Endothelial cell of umbilical vein (primary cell): Measurements from ENCODE around the gene SGPL1. TPM values are rescaled to one million over a fixed set of nuclear protein-coding genes. Genes with fewer than 3 reads are reported as not detected.

Source experiments
- BruUV-seq: library from RNA; stranded (reverse); fragments of 400-500 nt; replicated peaks from 2 replicates; lab custom pipeline; 2021; lab: Mats Ljungman, UMichigan
- CTCF ChIA-PET: fragments of 300-600, 350-600 bp; sonication (Branson Sonifier 250); formaldehyde crosslinking; loops from one replicate; lab custom pipeline; 2021; ENCODE audit warnings: antibody characterized with exemption, inconsistent platforms; lab: Charles Lee
- POLR2A ChIA-PET: fragments of 300-600, 350-600 bp; sonication (Branson Sonifier 250); formaldehyde crosslinking; loops from one replicate; lab custom pipeline; 2021; ENCODE audit warnings: antibody characterized with exemption, inconsistent platforms; lab: Charles Lee
- DNase-seq: peaks from one replicate; pipeline ENCODE4 v3.0.0-alpha.2; 2011; ENCODE audit warnings: low read depth, low spot score
- FAIRE-seq: peaks from 2 replicates; lab custom pipeline; 2011; peaks lifted over from hg19 to GRCh38; lab: Jason Lieb, UNC
- H2AFZ ChIP-seq: 2 replicates; pipeline ENCODE4 v1.6.0; 2012; ENCODE audit warnings: low read depth, low read length, control low read depth, inconsistent platforms
- H3K27ac ChIP-seq: 2 replicates; pipeline ENCODE4 v1.5.1; 2011; ENCODE audit warnings: low read depth, mild to moderate bottlenecking, control low read depth, low read length, moderate library complexity; ENCODE audit not compliant: insufficient read depth
- H3K27me3 ChIP-seq, 2 experiments: 2 replicates each; pipeline versions ENCODE4 v1.6.0 to v1.6.1; 2011; ENCODE audit warnings: low read length in 2 of 2, mixed read lengths in 1 of 2; ENCODE audit not compliant: control insufficient read depth in 2 of 2, insufficient read depth in 2 of 2
- H3K36me3 ChIP-seq, 2 experiments: 2 replicates in 1 of 2; 3 replicates in 1 of 2; pipeline ENCODE4 v1.5.1; 2011; ENCODE audit warnings: low read length in 2 of 2, mild to moderate bottlenecking in 1 of 2, moderate library complexity in 1 of 2; ENCODE audit not compliant: control insufficient read depth in 2 of 2, insufficient read depth in 2 of 2; ENCODE audit errors: extremely low read depth in 1 of 2
- H3K4me1 ChIP-seq: 3 replicates; pipeline ENCODE4 v1.5.1; 2011; ENCODE audit warnings: mild to moderate bottlenecking, low read length; ENCODE audit not compliant: control insufficient read depth, insufficient read depth; ENCODE audit errors: extremely low read depth
- H3K4me2 ChIP-seq: 2 replicates; pipeline ENCODE4 v1.6.1; 2011; ENCODE audit warnings: low read length, control low read depth, mixed read lengths; ENCODE audit not compliant: insufficient read depth
- H3K4me3 ChIP-seq, 3 experiments: fragments of 200-600 bp in 1 of 3; sonication (generic), shearing (Covaris generic) in 1 of 3; replicated peaks in 1 of 3; 2 replicates each; pipeline ENCODE4 v1.5.1; 2011 to 2016; ENCODE audit warnings: control low read depth in 3 of 3, low read length in 3 of 3, mild to moderate bottlenecking in 2 of 3, inconsistent platforms in 1 of 3, low read depth in 1 of 3, moderate library complexity in 1 of 3; ENCODE audit not compliant: insufficient read depth in 1 of 3
- H3K79me2 ChIP-seq: 2 replicates; pipeline ENCODE4 v1.6.0; 2012; ENCODE audit warnings: low read length, inconsistent platforms; ENCODE audit not compliant: control insufficient read depth, insufficient read depth
- H3K9ac ChIP-seq: replicated peaks from 2 replicates; pipeline ENCODE3; 2011; ENCODE audit warnings: low read length, control low read depth; ENCODE audit not compliant: insufficient read depth; ENCODE audit errors: extremely low read depth
- H3K9me1 ChIP-seq: replicated peaks from 3 replicates; pipeline ENCODE4 v1.6.0; 2011; ENCODE audit warnings: mild to moderate bottlenecking, low read length; ENCODE audit not compliant: control insufficient read depth, insufficient read depth; ENCODE audit errors: extremely low read depth
- H3K9me3 ChIP-seq: replicated peaks from 2 replicates; pipeline ENCODE4 v1.5.1; 2012; ENCODE audit warnings: low read length, inconsistent platforms; ENCODE audit not compliant: control insufficient read depth, insufficient read depth
- H4K20me1 ChIP-seq: replicated peaks from 2 replicates; pipeline ENCODE3; 2011; ENCODE audit warnings: mild to moderate bottlenecking, low read length; ENCODE audit not compliant: control insufficient read depth, insufficient read depth; ENCODE audit errors: extremely low read depth
- EZH2 ChIP-seq: IDR thresholded peaks from 2 replicates; pipeline ENCODE4 v1.6.1; 2012; ENCODE audit warnings: borderline replicate concordance, low read depth, mild to moderate bottlenecking, moderate library complexity, low read length, inconsistent platforms; ENCODE audit not compliant: severe bottlenecking
- FOS ChIP-seq: IDR thresholded peaks from 2 replicates; pipeline ENCODE4 v1.6.1; 2011; ENCODE audit warnings: mild to moderate bottlenecking, low read length, moderate library complexity, borderline replicate concordance; ENCODE audit not compliant: insufficient read depth
- GATA2 ChIP-seq: IDR thresholded peaks from 2 replicates; pipeline ENCODE4 v1.7.0; 2011; ENCODE audit warnings: low read depth, mild to moderate bottlenecking, moderate library complexity, mixed read lengths, low read length; ENCODE audit not compliant: insufficient read length, insufficient read depth
- JUN ChIP-seq: IDR thresholded peaks from 2 replicates; pipeline ENCODE4 v1.6.1; 2011; ENCODE audit warnings: borderline replicate concordance, low read depth; ENCODE audit not compliant: insufficient read length, insufficient read depth
- MYC ChIP-seq: IDR thresholded peaks from one replicate; pipeline ENCODE4 v1.6.1; 2011; ENCODE audit warnings: mild to moderate bottlenecking, low read depth, low read length
- POLR2A ChIP-seq: IDR thresholded peaks from 2 replicates; pipeline ENCODE4 v1.6.1; 2012; ENCODE audit warnings: low read depth, mild to moderate bottlenecking, control low read depth, low read length
- POLR2AphosphoS5 ChIP-seq: IDR thresholded peaks from 2 replicates; pipeline ENCODE4 v1.6.1; 2012; ENCODE audit warnings: low read depth, mild to moderate bottlenecking, control low read depth, low read length, moderate library complexity; ENCODE audit not compliant: insufficient read depth
- dilution Hi-C: fragments of 300-500 bp; cut with MboI; formaldehyde crosslinking; loops from one replicate; pipeline ENCODE4 v1.15.0; 2019; ENCODE audit warnings: low sequenced_read_pairs; ENCODE audit not compliant: extremely low pct_ligation_motif_present
- intact Hi-C: fragments of 100-400 bp; cut with micrococcal nuclease; formaldehyde crosslinking; loops from one replicate; pipeline ENCODE4 v1.10.0; 2022
- polyA plus RNA-seq, 4 experiments: library from polyadenylated mRNA; depleted of rRNA in 3 of 4; stranded (reverse) in 3 of 4; unstranded in 1 of 4; fragments of >200 nt; gene quantifications; 2 replicates each; pipeline versions ENCODE4 v1.2.1 to v1.2.3, GENCODE V29; 2011 to 2012; ENCODE audit warnings: missing spikeins in 1 of 4
- total RNA-seq: library from RNA; stranded (reverse); gene quantifications from 2 replicates; pipeline ENCODE4 v1.2.3, GENCODE V29; 2021
- TF ChIP-seq, protein P1 (sequence below): IDR thresholded peaks from 2 replicates; pipeline ENCODE4 v1.6.1; 2011; ENCODE audit not compliant: insufficient read depth, insufficient read length
- TF ChIP-seq, protein P2 (sequence below), 2 donors: IDR thresholded peaks; 1 replicate in 1 of 2; 2 replicates in 1 of 2; pipeline ENCODE4 v1.5.1; 2011; ENCODE audit warnings: low read length in 2 of 2, mild to moderate bottlenecking in 2 of 2, moderate library complexity in 2 of 2, control low read depth in 1 of 2, inconsistent platforms in 1 of 2, low read depth in 1 of 2; ENCODE audit not compliant: insufficient read depth in 1 of 2; ENCODE audit errors: extremely low read depth in 1 of 2

The SGPL1 gene
- total and polyA plus RNA-seq, 2 donors (not counting 3 experiments of a cell fraction or from before 2014, with no cell fraction given): 11.4 to 25.2 TPM

DNA sequence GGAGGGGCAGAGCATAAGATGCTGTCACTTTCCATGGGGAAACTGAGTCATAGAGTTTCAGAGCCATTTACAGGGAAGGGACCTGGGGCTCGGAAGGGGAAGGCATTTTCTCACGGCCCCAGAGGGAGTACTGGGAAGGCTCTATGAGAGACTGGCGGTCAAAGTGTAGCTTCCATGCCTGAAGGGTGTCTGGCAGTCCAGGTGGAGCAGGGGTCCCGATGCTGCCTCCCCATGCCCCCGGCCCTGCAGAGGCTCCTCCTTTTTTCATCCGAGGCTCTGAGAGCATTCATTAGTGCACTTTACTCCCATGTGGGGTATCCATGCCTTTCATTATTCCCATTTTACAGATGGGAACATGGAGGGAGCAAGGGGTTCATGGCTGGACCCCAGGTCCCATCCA, 100.5 kb downstream of the SGPL1 start:
- H3K27me3 ChIP-seq: peaks cover 2 to 11% of the 10 kb centered on the region in 2 experiments
- intact Hi-C loops (no loop called here), dilution Hi-C loops (no loop called here)
- H4K20me1 ChIP-seq: no peaks in the 10 kb centered on the region
- H2AFZ ChIP-seq: no peak overlapping the region
- no peak overlapping the region for H3K27ac ChIP-seq
- H3K36me3 ChIP-seq: no peaks in the 10 kb centered on the region
- H3K9me3 ChIP-seq: no peaks in the 10 kb centered on the region
- H3K9me1 ChIP-seq: no peaks in the 10 kb centered on the region
- DNase-seq: no peak
- no peak overlapping the region for H3K4me2 ChIP-seq
- H3K4me1 ChIP-seq: no peaks in the 10 kb centered on the region
- FAIRE-seq: no peak
- BruUV-seq: no TSS peak
- H3K4me3 ChIP-seq: no peak overlapping the region
- H3K9ac ChIP-seq: no peak overlapping the region
- TF ChIP-seq GATA2 (no peak), EZH2 (no peak), FOS (no peak), POLR2AphosphoS5 (no peak)
- TF ChIP-seq, protein P1, sequence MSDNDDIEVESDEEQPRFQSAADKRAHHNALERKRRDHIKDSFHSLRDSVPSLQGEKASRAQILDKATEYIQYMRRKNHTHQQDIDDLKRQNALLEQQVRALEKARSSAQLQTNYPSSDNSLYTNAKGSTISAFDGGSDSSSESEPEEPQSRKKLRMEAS: no peak
- H3K79me2 ChIP-seq: no peaks in the 10 kb centered on the region
- CTCF ChIA-PET: interaction anchor here (1.0 kb wide), 2 partner anchors 9 to 13 kb away, joined by 5 to 7 read pairs; no protein-coding TSS in a partner anchor
- POLR2A ChIA-PET: no interaction called here

DNA sequence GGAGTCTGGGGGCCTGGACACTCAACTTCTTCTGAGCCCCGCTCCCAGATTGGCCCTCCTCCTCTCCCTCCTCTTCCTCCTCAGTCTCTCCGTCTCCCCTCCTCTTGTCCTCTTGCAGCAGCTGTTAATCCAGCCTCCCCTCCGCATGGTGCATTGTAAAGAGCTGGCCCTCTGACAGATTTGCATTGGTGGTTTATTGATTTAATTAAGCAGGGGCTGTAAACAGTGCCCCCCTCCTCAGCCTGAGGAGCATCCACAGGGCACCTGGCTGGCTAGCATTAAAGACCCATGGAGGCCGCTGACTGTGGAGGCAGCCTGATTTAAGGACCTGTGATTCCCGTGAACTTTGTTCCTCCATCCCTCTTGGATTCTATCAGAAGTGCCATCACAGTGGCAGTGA, 101.5 kb downstream of the SGPL1 start:
- Histone ChIP-seq H3K9ac (no peak overlapping the region), H3K4me2 (no peak overlapping the region), H2AFZ (no peak overlapping the region), H3K36me3 (no peaks in the 10 kb centered on the region), H3K4me3 (no peak overlapping the region), H3K9me1 (no peaks in the 10 kb centered on the region), H3K79me2 (no peaks in the 10 kb centered on the region), H3K9me3 (no peaks in the 10 kb centered on the region), H4K20me1 (no peaks in the 10 kb centered on the region), H3K27ac (no peak overlapping the region), H3K4me1 (no peaks in the 10 kb centered on the region), H3K27me3 (peaks cover 7 to 12% of the 10 kb centered on the region in 2 experiments)
- DNase-seq (no peak), FAIRE-seq (no peak)
- POLR2A ChIA-PET: no interaction called here
- CTCF ChIA-PET: interaction anchor here (0.9 to 1.0 kb wide), 3 partner anchors 8 to 14 kb away, joined by 3 to 7 read pairs (median 5); no protein-coding TSS in a partner anchor
- TF ChIP-seq GATA2: no peak
- TF ChIP-seq FOS: no peak
- no peak for TF ChIP-seq MYC
- TF ChIP-seq, protein P2, sequence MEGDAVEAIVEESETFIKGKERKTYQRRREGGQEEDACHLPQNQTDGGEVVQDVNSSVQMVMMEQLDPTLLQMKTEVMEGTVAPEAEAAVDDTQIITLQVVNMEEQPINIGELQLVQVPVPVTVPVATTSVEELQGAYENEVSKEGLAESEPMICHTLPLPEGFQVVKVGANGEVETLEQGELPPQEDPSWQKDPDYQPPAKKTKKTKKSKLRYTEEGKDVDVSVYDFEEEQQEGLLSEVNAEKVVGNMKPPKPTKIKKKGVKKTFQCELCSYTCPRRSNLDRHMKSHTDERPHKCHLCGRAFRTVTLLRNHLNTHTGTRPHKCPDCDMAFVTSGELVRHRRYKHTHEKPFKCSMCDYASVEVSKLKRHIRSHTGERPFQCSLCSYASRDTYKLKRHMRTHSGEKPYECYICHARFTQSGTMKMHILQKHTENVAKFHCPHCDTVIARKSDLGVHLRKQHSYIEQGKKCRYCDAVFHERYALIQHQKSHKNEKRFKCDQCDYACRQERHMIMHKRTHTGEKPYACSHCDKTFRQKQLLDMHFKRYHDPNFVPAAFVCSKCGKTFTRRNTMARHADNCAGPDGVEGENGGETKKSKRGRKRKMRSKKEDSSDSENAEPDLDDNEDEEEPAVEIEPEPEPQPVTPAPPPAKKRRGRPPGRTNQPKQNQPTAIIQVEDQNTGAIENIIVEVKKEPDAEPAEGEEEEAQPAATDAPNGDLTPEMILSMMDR (IDR thresholded peaks at IDR 0.05; ENCODE audit: extremely low read depth in 1 of 2, insufficient read depth in 1 of 2, low read depth in 1 of 2, low read length in 2 of 2): no peak
- TF ChIP-seq POLR2AphosphoS5: no peak
- TF ChIP-seq, protein P1: no peak
- no peak for TF ChIP-seq JUN
- no peak for TF ChIP-seq POLR2A
- TF ChIP-seq EZH2: no peak
- BruUV-seq: no TSS peak
- intact Hi-C loops (no loop called here), dilution Hi-C loops (no loop called here)
